Measurements from ENCODE around the gene TRAF4.
A peak's percentile ranks its signal among the peaks of the same experiment; 100 is the strongest.

TRAF4 gene

DNA sequence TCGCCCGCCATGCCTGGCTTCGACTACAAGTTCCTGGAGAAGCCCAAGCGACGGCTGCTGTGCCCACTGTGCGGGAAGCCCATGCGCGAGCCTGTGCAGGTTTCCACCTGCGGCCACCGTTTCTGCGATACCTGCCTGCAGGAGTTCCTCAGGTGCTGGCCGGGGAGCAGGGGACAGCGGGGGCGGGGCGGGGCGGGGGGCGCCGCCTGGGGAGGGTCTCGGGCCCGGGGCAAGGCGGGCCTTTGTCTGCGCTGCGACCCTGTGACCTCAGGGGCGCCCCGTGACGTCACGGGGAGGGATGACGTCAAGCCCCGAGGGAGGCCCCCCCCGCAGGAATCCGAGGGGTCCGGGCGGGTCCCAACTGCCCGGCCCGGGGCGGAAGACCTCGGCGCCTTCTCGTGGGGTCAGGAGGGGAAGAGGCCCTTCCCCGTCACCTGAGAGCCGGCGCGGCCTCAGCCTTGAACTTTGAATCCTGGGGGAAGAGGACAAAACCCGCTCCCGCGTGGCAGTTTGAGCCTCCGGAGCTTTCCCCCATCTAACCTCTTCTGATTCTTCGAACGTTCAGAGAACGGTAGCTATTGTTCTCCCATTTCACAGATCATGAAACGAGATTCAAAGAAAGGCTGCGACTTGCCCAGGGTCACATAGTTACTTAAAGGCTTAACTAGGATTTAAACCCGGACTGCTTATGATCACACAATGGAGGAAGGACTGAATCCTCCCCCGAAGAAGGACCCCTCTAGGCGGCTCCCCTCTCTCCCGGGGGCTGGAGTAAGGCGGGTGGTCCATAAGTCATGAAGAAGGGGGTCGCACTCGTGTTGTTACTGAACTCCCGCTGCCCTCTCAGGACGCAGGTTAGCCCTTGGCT, 527 bp downstream of the TRAF4 start:
- TF ChIP-seq, protein P1, sequence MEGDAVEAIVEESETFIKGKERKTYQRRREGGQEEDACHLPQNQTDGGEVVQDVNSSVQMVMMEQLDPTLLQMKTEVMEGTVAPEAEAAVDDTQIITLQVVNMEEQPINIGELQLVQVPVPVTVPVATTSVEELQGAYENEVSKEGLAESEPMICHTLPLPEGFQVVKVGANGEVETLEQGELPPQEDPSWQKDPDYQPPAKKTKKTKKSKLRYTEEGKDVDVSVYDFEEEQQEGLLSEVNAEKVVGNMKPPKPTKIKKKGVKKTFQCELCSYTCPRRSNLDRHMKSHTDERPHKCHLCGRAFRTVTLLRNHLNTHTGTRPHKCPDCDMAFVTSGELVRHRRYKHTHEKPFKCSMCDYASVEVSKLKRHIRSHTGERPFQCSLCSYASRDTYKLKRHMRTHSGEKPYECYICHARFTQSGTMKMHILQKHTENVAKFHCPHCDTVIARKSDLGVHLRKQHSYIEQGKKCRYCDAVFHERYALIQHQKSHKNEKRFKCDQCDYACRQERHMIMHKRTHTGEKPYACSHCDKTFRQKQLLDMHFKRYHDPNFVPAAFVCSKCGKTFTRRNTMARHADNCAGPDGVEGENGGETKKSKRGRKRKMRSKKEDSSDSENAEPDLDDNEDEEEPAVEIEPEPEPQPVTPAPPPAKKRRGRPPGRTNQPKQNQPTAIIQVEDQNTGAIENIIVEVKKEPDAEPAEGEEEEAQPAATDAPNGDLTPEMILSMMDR (IDR thresholded peaks at IDR 0.05; ENCODE audit: control extremely low read depth, extremely low read depth, low read depth, missing control alignments), result no peak
- peak; percentile 75 for DNase-seq (ENCODE audit: extremely low spot score)
- CTCF ChIA-PET, result interaction anchor here (1.1 to 16.2 kb wide), 5 partner anchors 8 to 158 kb away, joined by 3 to 472 read pairs (median 5); partner anchors contain the start of genes DHRS13, NEK8 and TLCD1
- POLR2A ChIA-PET, result interaction anchor here (0.6 to 7.2 kb wide), 9 partner anchors 9 to 163 kb away, joined by 3 to 64 read pairs (median 7); partner anchors contain the start of genes NEK8, RPL23A and TLCD1

DNA sequence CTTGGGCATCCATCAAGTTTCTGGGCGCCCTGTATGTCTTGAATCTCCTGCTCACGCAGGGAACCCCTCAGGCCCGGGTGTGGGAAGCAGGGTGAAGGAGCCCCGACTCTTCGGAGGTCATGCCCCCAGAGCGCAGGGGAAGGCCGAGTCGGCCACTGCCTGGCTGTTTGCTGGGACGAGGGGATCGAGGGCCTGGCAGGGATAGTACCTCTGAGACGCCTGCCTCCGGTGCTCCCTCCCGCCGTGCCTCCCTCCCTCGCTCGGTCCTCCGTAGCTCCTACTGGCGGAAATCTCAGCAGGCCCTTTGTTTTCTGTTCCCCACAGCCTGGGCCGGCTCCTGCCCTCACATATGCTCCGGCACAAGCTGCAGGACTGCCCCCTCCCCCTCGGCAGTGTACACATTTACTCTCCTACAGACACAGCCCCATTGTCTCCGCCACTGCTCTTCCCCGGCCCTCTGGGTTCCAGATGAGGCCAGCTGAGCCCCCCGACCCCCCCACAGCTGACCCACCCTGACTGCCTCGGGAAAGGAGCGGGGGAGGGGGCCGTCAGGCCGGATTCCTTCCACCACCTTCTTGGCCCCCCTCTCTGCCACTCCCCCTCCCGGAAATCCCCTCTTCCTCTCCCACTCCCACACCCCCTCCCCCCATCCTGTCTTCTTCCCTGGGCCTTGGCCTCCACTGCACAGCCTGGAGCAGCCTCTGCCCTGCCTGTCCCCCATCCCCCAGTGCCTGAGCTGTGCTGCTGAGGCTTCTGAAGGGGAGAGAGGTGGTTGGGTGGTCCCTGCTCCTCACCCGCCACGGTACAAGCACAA, 1.4 kb downstream of the TRAF4 start:
- ChIA-PET CTCF (interaction anchor here (1.5 to 16.2 kb wide), 4 partner anchors 18 to 158 kb away, joined by 3 to 472 read pairs (median 108); partner anchors contain the start of genes DHRS13, NEK8 and TLCD1), POLR2A (interaction anchor here (0.6 to 4.4 kb wide), 6 partner anchors 9 to 162 kb away, joined by 3 to 42 read pairs (median 6); partner anchors contain the start of genes NEK8, RPL23A and TLCD1)
- TF ChIP-seq, protein P1 (IDR thresholded peaks at IDR 0.05; ENCODE audit: control extremely low read depth, extremely low read depth, low read depth, missing control alignments), result no peak
- DNase-seq (ENCODE audit: extremely low spot score), result no peak

DNA sequence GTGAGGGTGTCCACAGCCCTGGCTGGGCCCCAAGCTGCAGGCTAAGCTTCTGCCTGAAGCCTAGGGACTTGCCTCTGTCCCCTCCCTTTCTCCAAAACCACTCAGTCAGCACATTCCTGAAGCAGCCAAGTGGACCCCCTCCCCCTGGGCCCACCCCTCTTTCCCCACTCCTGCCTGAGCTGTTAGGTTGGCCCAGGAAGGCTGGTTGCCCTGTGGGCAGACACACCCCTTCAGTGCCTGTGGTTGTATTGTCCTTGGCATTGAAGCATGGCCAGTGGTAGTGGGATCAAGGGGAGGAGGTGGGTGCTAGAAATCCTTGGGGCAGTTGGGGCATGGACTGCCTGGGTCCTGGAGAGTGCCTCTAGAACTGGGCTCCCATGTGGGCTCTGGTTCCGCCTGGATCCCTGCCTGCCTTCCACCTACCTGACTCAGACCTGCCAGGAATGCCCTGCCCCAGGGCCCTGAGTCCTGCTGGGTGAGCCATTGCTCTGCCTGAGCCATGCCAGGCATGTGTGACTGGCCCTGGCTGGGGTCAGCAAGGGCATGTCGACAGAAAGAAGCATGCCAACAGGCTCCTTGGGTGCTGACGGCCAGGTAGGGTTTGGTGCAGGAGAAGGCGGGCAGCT, 2.1 kb downstream of the TRAF4 start:
- ChIA-PET CTCF (interaction anchor here (1.4 to 16.2 kb wide), 5 partner anchors 17 to 157 kb away, joined by 3 to 472 read pairs (median 5); partner anchors contain the start of genes DHRS13, NEK8 and TLCD1), POLR2A (interaction anchor here (0.6 to 4.4 kb wide), 4 partner anchors 13 to 306 kb away, joined by 3 to 42 read pairs (median 6); partner anchors contain the start of genes NEK8, RPL23A and TLCD1)
- DNase-seq (ENCODE audit: extremely low spot score), result no peak
- TF ChIP-seq, protein P1 (IDR thresholded peaks at IDR 0.05; ENCODE audit: control extremely low read depth, extremely low read depth, low read depth, missing control alignments), result no peak

DNA sequence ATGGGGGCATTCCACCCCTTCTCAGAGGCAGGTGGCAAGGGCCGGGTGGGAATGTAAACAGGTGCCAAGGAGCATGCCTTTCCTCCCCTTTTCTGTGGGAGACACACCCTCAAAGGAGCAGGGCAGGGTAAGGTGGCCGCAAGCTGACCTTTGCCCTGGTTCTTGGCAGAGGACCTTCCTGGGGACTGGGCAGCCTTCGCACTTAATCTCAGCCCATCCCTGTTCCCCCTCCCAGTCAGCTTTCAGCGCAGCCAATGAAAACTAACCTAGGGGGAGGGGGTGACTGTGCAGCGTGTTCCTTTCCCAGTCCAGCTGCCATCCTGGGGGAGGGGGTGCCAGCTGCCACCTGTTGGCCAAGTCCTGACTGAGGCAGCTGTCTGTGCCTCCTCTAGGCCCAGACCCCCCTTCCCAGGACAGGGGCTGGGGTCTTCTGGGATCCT, 2.8 kb downstream of the TRAF4 start:
- no peak for DNase-seq (ENCODE audit: extremely low spot score)
- POLR2A ChIA-PET, result interaction anchor here (4.4 kb wide), 1 partner anchor 19 kb away, joined by 42 read pairs; the partner anchor contains the start of genes NEK8 and TLCD1
- CTCF ChIA-PET, result interaction anchor here (1.0 to 16.2 kb wide), 6 partner anchors 16 to 156 kb away, joined by 3 to 472 read pairs (median 4); partner anchors contain the start of genes DHRS13, NEK8, RPL23A and TLCD1

DNA sequence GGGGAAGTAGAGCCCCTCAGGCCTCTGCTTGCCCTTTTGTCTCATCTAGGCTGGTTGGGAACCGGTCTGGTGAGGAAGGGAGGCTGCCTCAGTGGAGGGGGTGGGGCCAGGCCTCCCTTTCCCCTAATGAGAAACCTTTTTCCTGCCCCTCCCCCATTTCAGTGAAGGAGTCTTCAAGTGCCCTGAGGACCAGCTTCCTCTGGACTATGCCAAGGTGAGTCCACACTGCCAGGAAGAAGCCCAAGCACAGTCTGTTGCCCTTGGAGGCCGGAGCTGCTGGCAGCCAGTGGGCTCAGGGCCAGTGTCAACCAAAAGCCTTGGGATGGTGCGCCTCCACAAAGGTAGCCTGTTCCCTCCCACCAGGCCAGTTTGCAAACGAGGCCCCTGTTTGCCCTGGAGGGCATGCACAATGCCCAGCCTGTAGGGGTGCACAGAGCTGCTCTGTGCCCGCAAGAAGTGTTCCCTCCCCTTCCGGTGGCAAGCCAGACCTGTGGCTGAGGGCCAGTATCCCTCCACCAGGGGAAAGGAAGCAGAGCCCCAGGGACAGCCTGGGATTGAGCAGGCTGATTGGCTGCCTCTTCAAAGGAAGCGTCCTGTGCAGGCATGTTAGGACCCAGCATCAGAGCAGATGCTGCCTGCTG, 3.4 kb downstream of the TRAF4 start:
- CTCF ChIA-PET, result interaction anchor here (1.0 to 16.2 kb wide), 4 partner anchors 16 to 38 kb away, joined by 3 to 472 read pairs (median 106); partner anchors contain the start of genes NEK8, RPL23A and TLCD1
- no peak for DNase-seq (ENCODE audit: extremely low spot score)
- TF ChIP-seq, protein P1 (IDR thresholded peaks at IDR 0.05; ENCODE audit: control extremely low read depth, extremely low read depth, low read depth, missing control alignments), result no peak
- POLR2A ChIA-PET, result interaction anchor here (4.4 kb wide), 1 partner anchor 20 kb away, joined by 42 read pairs; the partner anchor contains the start of genes NEK8 and TLCD1

More for the DNA sequence above, 2.8 kb downstream of the TRAF4 start:
- TF ChIP-seq, protein P1 (IDR thresholded peaks at IDR 0.05; ENCODE audit: control extremely low read depth, extremely low read depth, low read depth, missing control alignments), result no peak

Data from GM10248 (cell line).